Measurements from ENCODE around the gene ILKAP.

ILKAP gene

DNA sequence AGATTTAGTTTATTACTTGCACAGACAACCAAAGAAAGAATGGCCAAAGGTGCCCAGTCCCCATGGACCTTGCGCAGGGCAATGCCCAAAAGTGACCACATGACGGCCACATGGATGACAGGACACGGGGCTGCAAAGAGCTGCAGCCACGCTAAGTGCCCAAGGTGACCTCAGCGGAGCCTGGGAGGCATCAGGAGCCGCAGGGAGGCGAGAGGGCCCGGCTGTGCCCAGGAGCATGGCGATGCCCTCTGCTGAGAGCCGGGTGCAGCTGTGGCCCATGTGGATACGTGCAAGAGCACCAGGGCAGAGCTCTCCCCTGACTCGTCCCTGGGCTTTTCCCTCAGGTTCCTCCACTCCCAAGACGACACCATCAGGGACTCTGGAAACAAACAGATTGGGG is 21.6 kb upstream of the ILKAP start:
- no peaks in the 10 kb centered on the region for H3K4me1 ChIP-seq (ENCODE audit: insufficient read depth, low read length)
- H3K9ac ChIP-seq (ENCODE audit: low read depth, low read length): no peak overlapping the region
- no peaks in the 10 kb centered on the region for H3K36me3 ChIP-seq (ENCODE audit: insufficient read depth, low read length)
- H3K79me2 ChIP-seq (ENCODE audit: insufficient read depth, low read length): no peaks in the 10 kb centered on the region
- no peak overlapping the region for H3K27ac ChIP-seq (ENCODE audit: low read length)
- ATAC-seq (ENCODE audit: insufficient read depth, low read depth): no peak
- no peak overlapping the region for H3K4me3 ChIP-seq (ENCODE audit: low read depth in 1 of 2, low read length in 2 of 2)
- no peak for DNase-seq
- H3K9me3 ChIP-seq (ENCODE audit: insufficient read depth, low read length, severe bottlenecking): no peaks in the 10 kb centered on the region
- no peak overlapping the region for H2AFZ ChIP-seq (ENCODE audit: low read depth, low read length)
- H4K20me1 ChIP-seq (ENCODE audit: insufficient read depth, low read length): 0 out of 2 replicates have a peak, but pooled peaks cover 6% of the 10 kb centered on the region
- no peak for TF ChIP-seq EZH2 (IDR thresholded peaks at IDR 0.05; ENCODE audit: borderline replicate concordance, low read depth, low read length, severe bottlenecking)
- TF ChIP-seq, protein P1, sequence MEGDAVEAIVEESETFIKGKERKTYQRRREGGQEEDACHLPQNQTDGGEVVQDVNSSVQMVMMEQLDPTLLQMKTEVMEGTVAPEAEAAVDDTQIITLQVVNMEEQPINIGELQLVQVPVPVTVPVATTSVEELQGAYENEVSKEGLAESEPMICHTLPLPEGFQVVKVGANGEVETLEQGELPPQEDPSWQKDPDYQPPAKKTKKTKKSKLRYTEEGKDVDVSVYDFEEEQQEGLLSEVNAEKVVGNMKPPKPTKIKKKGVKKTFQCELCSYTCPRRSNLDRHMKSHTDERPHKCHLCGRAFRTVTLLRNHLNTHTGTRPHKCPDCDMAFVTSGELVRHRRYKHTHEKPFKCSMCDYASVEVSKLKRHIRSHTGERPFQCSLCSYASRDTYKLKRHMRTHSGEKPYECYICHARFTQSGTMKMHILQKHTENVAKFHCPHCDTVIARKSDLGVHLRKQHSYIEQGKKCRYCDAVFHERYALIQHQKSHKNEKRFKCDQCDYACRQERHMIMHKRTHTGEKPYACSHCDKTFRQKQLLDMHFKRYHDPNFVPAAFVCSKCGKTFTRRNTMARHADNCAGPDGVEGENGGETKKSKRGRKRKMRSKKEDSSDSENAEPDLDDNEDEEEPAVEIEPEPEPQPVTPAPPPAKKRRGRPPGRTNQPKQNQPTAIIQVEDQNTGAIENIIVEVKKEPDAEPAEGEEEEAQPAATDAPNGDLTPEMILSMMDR (IDR thresholded peaks at IDR 0.05; ENCODE audit: borderline replicate concordance, extremely low read depth, low read length, poor library complexity, severe bottlenecking): no peak
- H3K27me3 ChIP-seq (ENCODE audit: insufficient read depth, low read length, poor library complexity): peaks cover 10% of the 10 kb centered on the region
- no peak overlapping the region for H3K4me2 ChIP-seq (ENCODE audit: insufficient read depth, low read length)

DNA sequence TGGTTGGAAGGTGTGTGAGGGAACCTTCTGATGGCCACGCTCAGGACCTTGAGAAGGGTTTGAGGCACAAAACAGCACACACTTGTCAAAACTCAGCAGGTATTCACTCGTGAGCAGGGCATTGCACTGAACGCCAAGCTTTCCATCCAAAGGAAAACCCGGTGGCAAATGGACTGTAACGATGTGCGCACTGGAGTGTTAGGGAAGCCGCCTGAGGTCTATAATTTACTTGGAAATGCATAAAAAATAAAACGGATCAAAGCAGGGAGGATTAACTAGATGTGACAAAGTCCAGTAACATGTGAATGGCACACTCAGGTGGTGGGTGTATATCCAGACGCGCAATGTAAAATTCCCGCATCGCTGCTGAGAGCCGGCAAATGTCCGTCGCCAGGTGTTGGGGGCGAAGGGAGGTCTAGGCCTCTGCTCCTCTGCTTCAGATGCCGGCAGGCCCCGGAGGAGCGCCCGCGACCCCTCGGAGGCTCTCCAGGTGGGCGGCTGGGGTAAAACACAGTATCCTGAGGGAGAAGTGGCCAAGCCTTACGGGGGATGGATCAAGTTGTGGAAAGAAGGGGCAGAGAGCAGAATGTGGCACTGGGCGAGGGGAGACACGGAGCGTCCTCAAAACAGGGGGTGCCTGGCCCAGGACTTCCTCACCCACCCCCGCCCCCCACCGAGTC is 21.0 kb upstream of the ILKAP start:
- H3K9ac ChIP-seq (ENCODE audit: low read depth, low read length): no peak overlapping the region
- H3K36me3 ChIP-seq (ENCODE audit: insufficient read depth, low read length): no peaks in the 10 kb centered on the region

GRCh38 chr2:238220892-238221521 is 17.5 kb upstream of the ILKAP start:
- H3K36me3 ChIP-seq (ENCODE audit: insufficient read depth, low read length): no peaks in the 10 kb centered on the region
- peaks cover 7% of the 10 kb centered on the region for H3K27me3 ChIP-seq (ENCODE audit: insufficient read depth, low read length, poor library complexity)
- ATAC-seq (ENCODE audit: insufficient read depth, low read depth) (no peak), DNase-seq (no peak)
- H3K4me2 ChIP-seq (ENCODE audit: insufficient read depth, low read length): no peak overlapping the region
- no peak overlapping the region for H3K9ac ChIP-seq (ENCODE audit: low read depth, low read length)
- no peak for TF ChIP-seq EZH2 (IDR thresholded peaks at IDR 0.05; ENCODE audit: borderline replicate concordance, low read depth, low read length, severe bottlenecking)
- TF ChIP-seq, protein P1 (IDR thresholded peaks at IDR 0.05; ENCODE audit: borderline replicate concordance, extremely low read depth, low read length, poor library complexity, severe bottlenecking): no peak
- no peaks in the 10 kb centered on the region for H3K4me1 ChIP-seq (ENCODE audit: insufficient read depth, low read length)
- no peaks in the 10 kb centered on the region for H3K79me2 ChIP-seq (ENCODE audit: insufficient read depth, low read length)
- no peaks in the 10 kb centered on the region for H4K20me1 ChIP-seq (ENCODE audit: insufficient read depth, low read length)
- no peak overlapping the region for H2AFZ ChIP-seq (ENCODE audit: low read depth, low read length)
- H3K27ac ChIP-seq (ENCODE audit: low read length): no peak overlapping the region
- H3K9me3 ChIP-seq (ENCODE audit: insufficient read depth, low read length, severe bottlenecking): no peaks in the 10 kb centered on the region
- no peak overlapping the region for H3K4me3 ChIP-seq (ENCODE audit: low read depth in 1 of 2, low read length in 2 of 2)

More for the DNA sequence above, 21.0 kb upstream of the ILKAP start:
- H3K4me3 ChIP-seq (ENCODE audit: low read depth in 1 of 2, low read length in 2 of 2): no peak overlapping the region
- H2AFZ ChIP-seq (ENCODE audit: low read depth, low read length): no peak overlapping the region
- no peaks in the 10 kb centered on the region for H3K79me2 ChIP-seq (ENCODE audit: insufficient read depth, low read length)
- no peak overlapping the region for H3K4me2 ChIP-seq (ENCODE audit: insufficient read depth, low read length)
- ATAC-seq (ENCODE audit: insufficient read depth, low read depth) (no peak), DNase-seq (no peak)
- H3K27ac ChIP-seq (ENCODE audit: low read length): no peak overlapping the region
- no peaks in the 10 kb centered on the region for H3K9me3 ChIP-seq (ENCODE audit: insufficient read depth, low read length, severe bottlenecking)
- H3K4me1 ChIP-seq (ENCODE audit: insufficient read depth, low read length): no peaks in the 10 kb centered on the region
- no peak for TF ChIP-seq EZH2 (IDR thresholded peaks at IDR 0.05; ENCODE audit: borderline replicate concordance, low read depth, low read length, severe bottlenecking)
- TF ChIP-seq, protein P1 (IDR thresholded peaks at IDR 0.05; ENCODE audit: borderline replicate concordance, extremely low read depth, low read length, poor library complexity, severe bottlenecking): no peak
- H3K27me3 ChIP-seq (ENCODE audit: insufficient read depth, low read length, poor library complexity): peaks cover 10% of the 10 kb centered on the region
- 0 out of 2 replicates have a peak, but pooled peaks cover 5% of the 10 kb centered on the region for H4K20me1 ChIP-seq (ENCODE audit: insufficient read depth, low read length)

Measured in DND-41 (cell line).